Loucy (cell line): ENCODE data around the gene CTCFL.

Experiments
- H2AFZ ChIP-seq: fragments of 200-600 bp; sonication (generic); 2 replicates; pipeline ENCODE4 v1.6.0; 2016; ENCODE audit warnings: antibody characterized with exemption, mild to moderate bottlenecking, low read length, moderate library complexity
- H3F3A ChIP-seq: fragments of 200-600 bp; 2 replicates; pipeline ENCODE4 v1.6.0; 2016; ENCODE audit warnings: antibody characterized with exemption, low read depth, mild to moderate bottlenecking
- H3K27me3 ChIP-seq: fragments of 200-600 bp; sonication (generic); 2 replicates; pipeline ENCODE4 v1.6.1; 2014; ENCODE audit warnings: low read length, mild to moderate bottlenecking; ENCODE audit not compliant: insufficient read depth, poor library complexity, severe bottlenecking
- H3K36me3 ChIP-seq: fragments of 200-600 bp; sonication (generic); 2 replicates; pipeline ENCODE4 v1.6.1; 2016; ENCODE audit warnings: low read length; ENCODE audit not compliant: insufficient read depth
- H3K4me1 ChIP-seq: fragments of 200-600 bp; sonication (generic); 2 replicates; pipeline ENCODE4 v1.5.1; 2014; ENCODE audit warnings: low read length, mild to moderate bottlenecking; ENCODE audit not compliant: insufficient read depth, poor library complexity, severe bottlenecking
- H3K4me2 ChIP-seq: fragments of 200-600 bp; sonication (generic); 2 replicates; pipeline ENCODE4 v1.6.0; 2014; ENCODE audit warnings: antibody characterized with exemption, low read length, low read depth, mild to moderate bottlenecking; ENCODE audit not compliant: poor library complexity, severe bottlenecking
- H3K4me3 ChIP-seq: fragments of 200-600 bp; sonication (generic); 2 replicates; pipeline ENCODE4 v1.5.1; 2014; ENCODE audit warnings: low read length, mild to moderate bottlenecking, mixed read lengths; ENCODE audit not compliant: poor library complexity, severe bottlenecking
- H3K79me2 ChIP-seq: fragments of 200-600 bp; sonication (generic); 2 replicates; pipeline ENCODE4 v1.6.1; 2014; ENCODE audit warnings: low read length; ENCODE audit not compliant: insufficient read depth
- H3K9ac ChIP-seq: fragments of 200-600 bp; sonication (generic); 2 replicates; pipeline ENCODE4 v1.6.0; 2014; ENCODE audit warnings: mild to moderate bottlenecking, low read depth, low read length, moderate library complexity; ENCODE audit not compliant: poor library complexity, severe bottlenecking
- H3K9me2 ChIP-seq: fragments of 200-600 bp; sonication (generic); replicated peaks from 2 replicates; pipeline ENCODE4 v1.6.1; 2016; ENCODE audit warnings: low read depth, low read length, mixed read lengths
- H3K9me3 ChIP-seq: fragments of 200-600 bp; sonication (generic); 2 replicates; pipeline ENCODE4 v1.6.1; 2014; ENCODE audit warnings: mild to moderate bottlenecking, antibody characterized with exemption, low read length, low read depth; ENCODE audit not compliant: insufficient read depth
- H4K20me1 ChIP-seq: fragments of 200-600 bp; sonication (generic); 2 replicates; pipeline ENCODE4 v1.6.0; 2014; ENCODE audit warnings: antibody characterized with exemption, low read length, mild to moderate bottlenecking; ENCODE audit not compliant: insufficient read depth, poor library complexity, severe bottlenecking
- CTCF ChIP-seq: fragments of 200-600 bp; sonication (generic); conservative IDR thresholded peaks from 2 replicates; pipeline ENCODE4 v1.5.1; 2014; ENCODE audit warnings: mild to moderate bottlenecking, antibody characterized with exemption, low read length
- EZH2phosphoT487 ChIP-seq: fragments of 200-600 bp; IDR thresholded peaks from 2 replicates; pipeline ENCODE4 v1.6.1; 2018; ENCODE audit warnings: antibody characterized with exemption, mild to moderate bottlenecking, moderate library complexity, borderline replicate concordance

CTCFL gene

GRCh38 chr20:57500235-57500634 is 24.7 kb downstream of the CTCFL start:
- no peaks in the 10 kb centered on the region for H3K36me3 ChIP-seq
- no peaks in the 10 kb centered on the region for H3F3A ChIP-seq
- H3K9me2 ChIP-seq: no peaks in the 10 kb centered on the region
- no peaks in the 10 kb centered on the region for H3K9me3 ChIP-seq
- no peaks in the 10 kb centered on the region for H4K20me1 ChIP-seq
- peaks cover 8% of the 10 kb centered on the region for H3K4me1 ChIP-seq
- no peak overlapping the region for H3K4me3 ChIP-seq
- no peak overlapping the region for H3K4me2 ChIP-seq
- TF ChIP-seq CTCF: no peak
- no peaks in the 10 kb centered on the region for H3K27me3 ChIP-seq
- H3K9ac ChIP-seq: no peak overlapping the region
- H2AFZ ChIP-seq: no peak overlapping the region
- H3K79me2 ChIP-seq: no peaks in the 10 kb centered on the region

GRCh38 chr20:57499676-57500075 is 25.3 kb downstream of the CTCFL start:
- Histone ChIP-seq H4K20me1 (no peaks in the 10 kb centered on the region), H2AFZ (no peak overlapping the region), H3K9me3 (no peaks in the 10 kb centered on the region), H3K4me1 (peaks cover 9% of the 10 kb centered on the region), H3K79me2 (no peaks in the 10 kb centered on the region), H3K9me2 (no peaks in the 10 kb centered on the region), H3K27me3 (no peaks in the 10 kb centered on the region), H3K4me3 (no peak overlapping the region), H3K9ac (no peak overlapping the region), H3K36me3 (no peaks in the 10 kb centered on the region), H3F3A (no peaks in the 10 kb centered on the region), H3K4me2 (no peak overlapping the region)
- TF ChIP-seq EZH2phosphoT487 (no peak), CTCF (no peak)

- Histone ChIP-seq H3K9me3 (no peaks in the 10 kb centered on the region), H2AFZ (0 out of 2 replicates have a peak overlapping the region, but pooled peaks have one; percentile 0), H3K79me2 (no peaks in the 10 kb centered on the region), H3K4me1 (peaks cover 16% of the 10 kb centered on the region), H3F3A (no peaks in the 10 kb centered on the region), H3K27me3 (no peaks in the 10 kb centered on the region), H3K9ac (peak overlapping the region; percentile 27), H3K4me2 (peak overlapping the region; percentile 63), H3K4me3 (peak overlapping the region; percentile 60), H3K9me2 (no peaks in the 10 kb centered on the region), H3K36me3 (no peaks in the 10 kb centered on the region), H4K20me1 (no peaks in the 10 kb centered on the region)
- TF ChIP-seq EZH2phosphoT487 (no peak), CTCF (peak; percentile 69)
Measured at GRCh38 chr20:57498425-57499400, 26.2 kb downstream of the CTCFL start.
